Activated T-helper 17 cell treated with anti-CD3 and anti-CD28 coated beads, Interleukin-2, amount 50 U/mL, for 72 hours (primary cell): ENCODE measurements around the gene TTC9B. TPM values are rescaled to one million over a fixed set of nuclear protein-coding genes. Genes with fewer than 3 reads are reported as not detected.
"Not testable (repeated sequence)": the region's sequence is repeated elsewhere in the genome, so short reads cannot be mapped to it uniquely, and the experiment has no call there.

ENCODE experiments used
- ATAC-seq: fragments of 150-1000 bp; cut with Tn5 transposase; replicated peaks from 2 replicates; pipeline ENCODE4 v1.10.0; 2021; ENCODE audit warnings: mild to moderate bottlenecking, moderate library complexity
- H3K27ac Mint-ChIP-seq: one replicate; pipeline ENCODE4 v1.8.0; 2022; ENCODE audit warnings: mixed read lengths
- H3K27me3 Mint-ChIP-seq: one replicate; pipeline ENCODE4 v1.8.0; 2022; ENCODE audit warnings: mixed read lengths
- H3K36me3 Mint-ChIP-seq: one replicate; pipeline ENCODE4 v1.8.0; 2022; ENCODE audit warnings: low read depth, mild to moderate bottlenecking, mixed read lengths
- H3K4me1 Mint-ChIP-seq: one replicate; pipeline ENCODE4 v1.8.0; 2022; ENCODE audit warnings: mixed read lengths
- H3K4me3 Mint-ChIP-seq: one replicate; pipeline ENCODE4 v1.8.0; 2022; ENCODE audit warnings: mild to moderate bottlenecking, mixed read lengths
- H3K9me3 Mint-ChIP-seq: one replicate; pipeline ENCODE4 v1.8.0; 2022; ENCODE audit warnings: mixed read lengths
- total RNA-seq, 2 donors: library from RNA; stranded (reverse); gene quantifications; one replicate each; pipeline ENCODE4 v1.2.3, GENCODE V29; 2022

The TTC9B gene
- total RNA-seq, 2 donors from 2014 or later: 1.1 TPM; not detected in 1

DNA sequence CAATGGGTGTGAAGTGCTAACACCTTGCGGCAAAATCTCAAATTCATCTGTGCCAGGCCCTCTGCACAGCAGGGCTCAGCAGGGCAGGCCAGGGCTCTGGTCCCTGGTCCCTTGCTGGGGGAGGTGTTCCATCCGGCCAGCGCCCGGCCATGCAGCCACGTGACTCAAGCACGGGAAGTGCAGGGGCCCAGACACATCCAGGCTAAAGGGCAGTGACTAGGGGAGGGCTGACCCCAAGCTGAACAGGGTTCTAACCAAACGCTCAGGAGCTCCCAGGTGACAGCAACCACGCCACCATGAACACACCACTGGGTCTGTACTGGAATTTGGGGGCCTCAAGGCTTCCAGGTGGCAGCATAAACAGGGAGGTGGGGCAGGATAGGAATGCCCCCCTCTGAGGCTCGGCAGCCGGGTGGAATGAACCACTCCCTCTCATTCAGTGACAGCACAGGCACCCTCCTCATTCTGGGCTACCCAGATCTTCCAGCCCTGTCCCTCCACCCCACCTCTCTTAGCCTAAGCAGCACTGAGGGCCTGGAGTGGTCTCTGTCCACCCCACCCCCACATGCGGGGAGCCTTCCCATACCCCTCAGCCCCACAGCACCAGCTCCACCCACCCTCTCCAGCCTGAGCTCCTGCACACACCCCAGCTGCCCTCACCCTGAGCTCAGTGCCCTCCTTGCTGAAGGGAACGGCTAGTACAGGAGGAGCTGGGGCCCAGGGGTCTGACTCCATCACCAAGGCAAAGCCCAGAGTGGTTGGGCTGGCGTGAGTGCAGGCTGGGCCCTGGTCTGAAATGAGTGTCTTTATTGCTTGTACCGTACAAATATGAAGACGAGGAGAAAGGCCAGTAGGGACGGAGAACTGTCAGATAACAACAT, 13.6 kb upstream of the TTC9B start:
- peaks cover 8% of the 10 kb centered on the region for H3K4me1 Mint-ChIP-seq
- H3K4me3 Mint-ChIP-seq: no peak overlapping the region
- peaks cover 8% of the 10 kb centered on the region for H3K27me3 Mint-ChIP-seq
- H3K36me3 Mint-ChIP-seq: peaks cover 30% of the 10 kb centered on the region
- no peak for ATAC-seq
- H3K9me3 Mint-ChIP-seq: no peaks in the 10 kb centered on the region
- no peak overlapping the region for H3K27ac Mint-ChIP-seq

DNA sequence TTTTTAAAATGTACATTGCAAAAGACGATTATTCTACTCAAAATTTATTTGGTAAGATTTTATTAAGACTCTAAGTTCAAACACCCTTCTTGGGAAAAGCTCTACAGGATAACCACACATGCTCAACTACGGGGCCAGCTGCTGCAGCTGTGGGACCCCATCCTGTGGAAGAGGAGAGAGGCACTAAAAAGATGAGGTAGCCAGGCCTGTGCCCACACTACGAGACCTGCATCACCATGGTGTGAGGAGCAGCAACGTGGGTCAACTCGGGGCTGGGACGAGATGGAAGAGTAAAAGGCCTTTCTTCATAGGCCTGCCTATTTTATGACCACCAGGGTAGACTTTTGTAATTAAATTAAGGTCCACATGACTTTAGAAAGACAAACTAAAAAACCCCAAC, 12.9 kb upstream of the TTC9B start:
- H3K27ac Mint-ChIP-seq: no peak overlapping the region
- H3K36me3 Mint-ChIP-seq: peaks cover 22% of the 10 kb centered on the region

DNA sequence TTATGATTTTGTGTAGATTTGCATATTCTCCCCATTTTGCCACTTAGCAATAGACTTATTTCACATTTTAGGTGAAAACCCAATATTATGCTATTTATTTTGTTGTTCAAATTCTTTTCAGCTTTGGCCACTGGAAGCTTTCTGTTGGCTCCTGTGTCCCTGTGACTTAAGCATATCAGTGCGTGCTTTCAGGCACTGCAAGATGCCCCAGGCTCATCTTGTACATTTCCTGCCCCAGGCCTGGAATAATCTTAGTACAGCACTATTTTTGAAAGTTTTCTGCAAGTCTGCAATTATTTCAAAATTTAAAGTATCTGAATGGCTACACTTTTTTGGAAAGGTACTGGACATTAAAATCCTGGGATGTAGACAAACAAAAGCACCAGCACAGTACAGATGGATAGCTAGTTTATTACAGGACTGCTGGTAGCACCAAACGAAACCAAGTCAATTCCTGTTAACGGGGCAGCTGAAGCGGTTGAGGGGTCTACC, 11.8 kb upstream of the TTC9B start:
- Mint-ChIP-seq H3K27me3 (peaks cover 22% of the 10 kb centered on the region), H3K4me3 (no peak overlapping the region), H3K4me1 (peaks cover 14% of the 10 kb centered on the region), H3K27ac (no peak overlapping the region), H3K36me3 (peaks cover 12% of the 10 kb centered on the region), H3K9me3 (no peaks in the 10 kb centered on the region)
- ATAC-seq: no peak

More for the DNA sequence above, 12.9 kb upstream of the TTC9B start:
- Mint-ChIP-seq H3K9me3 (no peaks in the 10 kb centered on the region), H3K4me3 (no peak overlapping the region), H3K4me1 (peaks cover 8% of the 10 kb centered on the region), H3K27me3 (peaks cover 11% of the 10 kb centered on the region)
- ATAC-seq: no peak

DNA sequence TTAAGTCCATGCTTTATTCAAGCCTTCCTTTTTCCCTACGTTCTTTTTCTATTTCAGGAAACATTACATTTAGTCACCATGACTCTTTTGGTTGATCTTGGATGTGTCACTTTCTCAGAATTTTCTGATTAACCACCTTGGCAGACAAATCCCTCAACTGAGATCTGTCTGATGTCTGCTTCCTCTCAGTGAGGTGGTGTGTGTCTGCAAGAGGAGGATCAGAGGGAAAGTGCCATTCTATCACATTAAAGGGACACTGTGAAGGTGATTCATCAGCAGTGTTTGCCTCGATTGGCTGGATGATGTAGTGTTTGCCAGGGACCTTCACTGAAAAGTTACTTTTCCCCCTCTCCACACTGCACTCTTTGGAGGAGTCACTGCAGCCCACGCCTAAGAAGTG, 11.3 kb upstream of the TTC9B start:
- peak; percentile 95 for ATAC-seq
- Mint-ChIP-seq H3K4me1 (peaks cover 14% of the 10 kb centered on the region), H3K9me3 (no peaks in the 10 kb centered on the region), H3K36me3 (peaks cover 7% of the 10 kb centered on the region), H3K27ac (peak overlapping the region; percentile 2), H3K4me3 (no peak overlapping the region), H3K27me3 (peaks cover 26% of the 10 kb centered on the region)

DNA sequence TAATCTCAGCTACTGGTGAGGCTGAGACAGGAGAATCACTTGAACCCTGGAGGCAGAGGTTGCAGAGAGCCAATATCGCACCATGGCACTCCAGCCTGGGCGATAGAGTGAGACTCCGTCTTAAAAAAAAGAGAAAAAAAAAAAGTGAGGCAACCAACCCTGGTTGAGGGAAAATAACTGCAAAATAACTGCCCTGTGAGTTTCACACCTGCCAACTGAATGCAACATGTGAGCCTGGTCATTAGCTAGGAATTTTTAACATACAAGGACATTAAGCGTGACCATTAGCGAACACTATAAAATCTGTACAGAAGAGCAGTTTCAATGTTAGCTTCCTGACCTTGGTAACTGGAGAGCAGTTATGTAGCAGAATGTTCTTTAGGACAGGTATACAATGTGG, 10.7 kb upstream of the TTC9B start:
- ATAC-seq: no peak
- Mint-ChIP-seq H3K36me3 (peaks cover under 1% of the 10 kb centered on the region), H3K4me3 (no peak overlapping the region), H3K27me3 (peaks cover 31% of the 10 kb centered on the region), H3K4me1 (peaks cover 14% of the 10 kb centered on the region), H3K9me3 (no peaks in the 10 kb centered on the region), H3K27ac (no peak overlapping the region)

DNA sequence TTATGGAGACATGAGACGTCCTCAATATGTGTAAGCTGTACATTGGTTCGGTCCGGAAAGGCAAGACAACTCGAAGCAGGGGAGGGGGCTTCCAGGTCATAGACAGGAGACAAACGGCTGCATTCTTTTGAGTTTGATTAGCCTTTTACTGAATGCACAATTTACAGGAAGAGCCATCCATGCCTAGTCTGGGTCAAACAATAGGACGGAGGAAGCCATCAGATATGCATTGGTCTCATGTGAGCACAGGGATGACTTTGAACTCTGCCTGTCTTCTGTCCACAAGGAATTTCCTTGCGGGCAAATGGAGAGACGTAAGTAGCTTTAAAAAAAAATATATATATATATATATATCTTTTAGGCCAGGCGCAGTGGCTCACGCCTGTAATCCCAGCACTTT, 10.2 kb upstream of the TTC9B start:
- Mint-ChIP-seq H3K9me3 (no peaks in the 10 kb centered on the region), H3K4me3 (no peak overlapping the region), H3K27me3 (peaks cover 31% of the 10 kb centered on the region), H3K4me1 (peaks cover 14% of the 10 kb centered on the region), H3K36me3 (no peaks in the 10 kb centered on the region), H3K27ac (no peak overlapping the region)
- no peak for ATAC-seq

DNA sequence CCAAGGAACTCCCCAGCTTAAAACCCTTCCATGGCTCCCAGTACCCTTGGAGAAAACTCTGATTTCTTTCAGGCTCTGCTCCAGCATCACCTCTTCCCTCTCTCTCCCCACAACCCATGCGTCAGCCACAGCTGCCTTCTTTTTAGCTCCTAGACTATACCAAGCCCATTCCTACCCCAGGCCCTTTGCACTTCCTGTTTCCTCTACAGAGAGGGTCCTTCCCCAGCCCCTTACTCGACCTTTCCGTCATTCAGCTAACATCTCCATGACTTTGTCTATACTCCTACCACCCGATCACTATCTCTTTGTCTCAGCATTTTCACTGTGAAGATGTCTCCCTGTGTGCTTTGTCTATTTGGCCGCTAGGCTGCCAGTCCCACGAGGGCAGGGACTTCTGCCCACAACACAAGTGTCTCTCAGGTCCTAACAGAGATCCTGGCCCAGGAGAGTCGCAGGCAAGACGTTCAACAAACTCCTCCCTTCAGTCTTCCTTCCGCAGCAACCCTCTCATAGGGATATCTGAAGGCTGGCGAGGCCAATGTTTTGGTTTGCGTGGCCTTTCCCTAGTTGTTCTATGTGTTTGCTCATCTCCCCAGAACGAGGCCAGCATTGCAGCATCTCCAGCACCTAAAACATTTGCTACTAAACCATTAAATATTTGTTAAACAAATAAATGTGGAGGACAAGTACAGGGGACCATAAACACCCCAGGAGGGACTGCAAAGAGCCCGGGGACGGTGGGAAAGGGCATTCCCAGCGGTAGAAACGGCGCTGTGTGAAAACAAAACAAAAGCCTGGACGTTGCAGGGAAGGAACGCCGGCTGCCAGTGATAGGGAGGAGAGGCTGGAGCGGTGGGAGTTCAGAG, 7.5 kb upstream of the TTC9B start:
- H3K36me3 Mint-ChIP-seq: peaks cover 5% of the 10 kb centered on the region
- peak overlapping the region; percentile 2 for H3K4me3 Mint-ChIP-seq
- peaks cover 35% of the 10 kb centered on the region for H3K27me3 Mint-ChIP-seq
- peaks cover 20% of the 10 kb centered on the region for H3K4me1 Mint-ChIP-seq
- no peak overlapping the region for H3K27ac Mint-ChIP-seq
- ATAC-seq: no peak
- H3K9me3 Mint-ChIP-seq: peaks cover 5% of the 10 kb centered on the region

DNA sequence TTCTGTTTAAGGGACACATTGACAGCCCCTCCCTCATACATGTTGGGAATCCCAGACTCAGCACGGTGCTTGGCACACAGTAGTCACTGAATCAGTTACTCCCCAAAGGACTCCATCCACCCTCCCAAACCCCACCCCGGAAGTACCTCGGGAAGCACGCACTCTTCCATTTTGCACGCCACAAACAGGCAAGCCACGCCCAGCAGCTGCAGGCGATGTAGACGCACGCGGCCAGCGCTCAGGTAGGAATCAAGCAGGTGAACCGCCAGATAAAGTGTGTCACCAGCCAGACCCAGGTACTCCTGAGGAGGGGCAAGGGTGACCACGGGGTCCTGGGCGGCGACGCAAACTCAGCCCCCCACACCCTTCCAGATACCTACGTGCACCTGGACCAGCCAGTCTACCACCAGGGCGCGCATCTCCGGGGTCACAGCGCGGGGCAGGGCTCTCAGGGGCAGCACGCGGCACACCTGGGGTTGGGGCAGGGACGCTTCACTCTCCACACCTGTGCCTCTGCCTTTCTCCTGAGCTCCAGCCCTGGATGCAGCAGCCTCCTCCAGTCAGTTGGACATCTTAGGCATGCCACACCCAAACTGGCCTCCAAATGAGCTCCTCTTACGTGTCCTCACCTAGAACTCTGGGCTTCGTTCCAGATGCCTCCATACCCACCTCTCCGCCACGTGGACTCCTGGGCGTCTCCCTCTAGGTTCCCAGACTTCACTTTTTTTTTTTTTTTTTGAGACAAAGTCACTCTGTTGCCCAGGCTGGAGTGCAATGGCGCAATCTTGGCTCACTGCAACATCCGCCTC, 6.4 kb upstream of the TTC9B start:
- no peak overlapping the region for H3K4me3 Mint-ChIP-seq
- no peak overlapping the region for H3K27ac Mint-ChIP-seq
- peaks cover 5% of the 10 kb centered on the region for H3K36me3 Mint-ChIP-seq
- H3K4me1 Mint-ChIP-seq: peaks cover 19% of the 10 kb centered on the region
- no peak for ATAC-seq
- H3K27me3 Mint-ChIP-seq: peaks cover 43% of the 10 kb centered on the region
- peaks cover 5% of the 10 kb centered on the region for H3K9me3 Mint-ChIP-seq

DNA sequence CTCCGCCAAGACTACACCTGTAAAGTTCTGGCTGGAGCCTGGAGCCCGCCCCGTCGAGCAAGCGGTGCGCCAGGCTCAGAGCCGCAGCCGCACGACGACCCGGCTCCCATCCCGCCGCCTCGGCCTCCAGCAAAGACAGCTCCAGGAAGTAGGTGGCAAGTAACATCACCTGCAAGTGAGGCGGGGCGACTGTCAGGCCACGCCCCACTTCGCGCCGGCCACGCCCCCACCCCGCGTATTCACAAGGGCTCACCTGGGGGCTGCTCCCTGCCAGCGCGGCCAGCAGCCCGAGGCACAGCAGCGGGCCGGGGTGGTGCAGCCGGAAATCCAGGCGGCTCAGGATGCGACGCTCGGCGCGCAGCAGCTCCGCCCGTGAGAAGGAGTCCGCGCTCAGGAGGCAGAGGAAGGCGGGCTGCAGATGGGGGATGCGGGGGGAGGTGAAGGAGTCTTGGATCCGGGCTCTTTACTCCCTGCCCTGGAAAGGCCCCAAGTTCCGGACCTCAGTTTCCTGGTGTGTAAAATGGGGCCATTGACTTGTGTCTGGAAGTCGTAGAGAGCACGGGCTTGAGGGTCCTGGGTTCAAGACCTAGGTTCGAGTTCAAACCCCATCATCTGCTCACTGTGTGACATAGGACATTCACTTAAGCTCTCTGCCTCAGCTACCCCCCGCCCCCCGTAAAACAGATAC, 5.1 kb upstream of the TTC9B start:
- no peak for ATAC-seq

DNA sequence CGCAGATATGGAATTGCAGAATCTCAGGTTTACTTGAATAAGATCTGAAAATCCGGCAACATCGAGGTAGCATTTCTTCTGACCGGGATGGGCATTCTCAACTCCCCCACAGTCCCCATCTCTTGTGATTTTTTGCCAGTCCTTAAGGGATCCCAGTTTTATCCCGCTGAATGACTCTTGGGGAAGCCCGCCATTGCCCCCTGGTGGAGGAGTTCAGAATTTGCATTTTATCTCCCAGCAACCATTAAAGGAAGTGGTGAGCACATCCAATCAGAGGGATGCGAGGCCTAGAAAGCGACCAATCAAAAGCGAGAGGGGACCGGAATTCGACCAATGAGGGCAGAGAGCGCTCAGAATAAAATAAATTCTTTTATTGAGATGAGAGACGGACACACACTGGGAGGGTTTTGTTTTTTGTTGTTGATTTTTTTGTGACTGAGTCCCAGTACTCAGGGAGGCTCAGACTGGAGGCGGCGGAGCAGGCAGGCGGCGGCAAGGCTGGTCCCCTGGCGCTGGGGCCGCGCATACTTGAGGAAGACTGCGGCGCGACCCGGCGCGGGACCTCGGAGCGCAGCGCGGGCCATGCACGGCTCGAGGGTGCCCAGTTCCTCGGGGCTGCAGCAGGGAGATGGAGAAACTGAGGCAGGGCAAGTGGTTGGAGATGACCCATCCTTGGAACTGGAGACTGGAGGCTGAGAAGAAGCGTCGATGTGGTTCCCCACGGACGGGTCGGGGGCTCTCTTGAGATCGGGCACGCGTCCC, 3.9 kb upstream of the TTC9B start:
- H3K27me3 Mint-ChIP-seq: peaks cover 50% of the 10 kb centered on the region
- peaks cover 5% of the 10 kb centered on the region for H3K9me3 Mint-ChIP-seq
- H3K27ac Mint-ChIP-seq: peak overlapping the region; percentile 71
- peak overlapping the region; percentile 15 for H3K4me3 Mint-ChIP-seq
- peaks cover 5% of the 10 kb centered on the region for H3K36me3 Mint-ChIP-seq
- H3K4me1 Mint-ChIP-seq: peaks cover 12% of the 10 kb centered on the region
- ATAC-seq: peak; percentile 81

More for the DNA sequence above, 5.1 kb upstream of the TTC9B start:
- no peak overlapping the region for H3K4me3 Mint-ChIP-seq
- no peak overlapping the region for H3K27ac Mint-ChIP-seq
- H3K9me3 Mint-ChIP-seq: peaks cover 5% of the 10 kb centered on the region
- H3K4me1 Mint-ChIP-seq: peaks cover 12% of the 10 kb centered on the region
- H3K36me3 Mint-ChIP-seq: peaks cover 5% of the 10 kb centered on the region
- H3K27me3 Mint-ChIP-seq: peaks cover 56% of the 10 kb centered on the region

DNA sequence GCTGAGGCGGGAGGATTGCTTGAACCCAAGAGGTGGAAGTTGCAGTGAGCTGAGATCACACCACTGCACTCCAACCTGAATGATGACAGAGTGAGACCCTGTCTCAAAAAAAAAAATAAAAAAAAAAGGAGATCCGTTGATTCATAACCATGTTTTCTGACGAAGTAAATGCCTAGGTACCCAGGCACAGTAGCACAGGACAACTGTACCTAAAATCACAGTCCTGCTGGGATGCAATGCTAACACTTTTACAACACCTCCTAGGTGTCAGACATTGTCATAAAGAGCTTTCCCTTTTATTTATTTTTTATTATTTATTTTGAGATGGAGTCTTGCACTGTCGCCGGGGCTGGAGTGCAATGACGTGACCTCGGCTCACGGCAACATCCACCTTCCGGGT, 2.5 kb upstream of the TTC9B start:
- Mint-ChIP-seq H3K4me1 (peaks cover 15% of the 10 kb centered on the region), H3K36me3 (peaks cover 5% of the 10 kb centered on the region), H3K27ac (no peak overlapping the region), H3K9me3 (peaks cover 5% of the 10 kb centered on the region), H3K4me3 (no peak overlapping the region), H3K27me3 (peaks cover 49% of the 10 kb centered on the region)
- ATAC-seq: no peak

DNA sequence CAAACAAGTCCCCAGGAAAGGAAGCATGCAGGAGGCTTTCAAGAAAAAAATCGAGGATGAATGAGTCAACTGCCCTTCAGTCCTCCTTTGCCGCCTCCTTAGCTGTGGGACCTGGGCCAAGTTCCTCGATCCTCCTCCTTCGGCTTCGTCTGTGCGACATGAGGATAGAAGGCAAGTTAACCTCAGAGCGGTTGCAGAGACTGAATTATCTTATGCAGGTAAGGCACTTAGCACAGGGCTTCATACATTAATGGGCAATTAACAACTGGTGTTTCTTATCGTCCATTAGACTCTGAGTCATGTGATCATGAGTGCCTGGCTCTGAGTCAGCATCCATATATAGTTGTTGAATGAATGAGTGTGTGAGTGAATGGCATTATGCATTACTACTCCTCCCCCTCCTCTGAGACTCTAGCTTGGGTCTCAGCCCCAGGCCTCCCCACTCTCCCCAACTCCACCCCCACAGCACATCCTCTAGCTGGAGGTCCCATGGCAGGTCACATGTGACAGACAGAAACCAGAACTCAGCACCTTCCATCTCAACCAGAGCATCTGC, 1.6 kb upstream of the TTC9B start:
- Mint-ChIP-seq H3K27ac (no peak overlapping the region), H3K36me3 (peaks cover 5% of the 10 kb centered on the region), H3K27me3 (peaks cover 40% of the 10 kb centered on the region), H3K9me3 (peaks cover 5% of the 10 kb centered on the region), H3K4me1 (peaks cover 11% of the 10 kb centered on the region), H3K4me3 (no peak overlapping the region)
- peak; percentile 58 for ATAC-seq

DNA sequence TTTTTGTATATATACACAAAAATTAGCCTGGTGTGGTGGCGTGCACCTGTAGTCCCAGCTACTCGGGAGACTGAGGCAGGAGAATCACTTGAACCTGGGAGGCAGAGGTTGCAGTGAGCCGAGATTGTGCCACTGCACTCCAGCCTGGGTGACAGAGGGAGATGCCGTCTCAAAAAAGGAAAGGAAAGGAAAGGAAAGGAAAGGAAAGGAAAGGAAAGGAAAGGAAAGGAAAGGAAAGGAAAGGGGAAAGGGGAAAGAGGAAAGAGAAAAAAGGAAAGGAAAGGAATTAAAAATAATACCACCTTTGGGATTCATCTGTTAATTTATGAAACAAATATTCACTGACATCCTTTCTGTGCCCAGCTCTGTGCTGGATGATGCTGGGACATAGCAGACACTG, 845 bp upstream of the TTC9B start:
- not testable (repeated sequence) for H3K4me3 Mint-ChIP-seq, H3K36me3 Mint-ChIP-seq, ATAC-seq, H3K9me3 Mint-ChIP-seq, H3K27ac Mint-ChIP-seq
- H3K4me1 Mint-ChIP-seq: peaks cover 11% of the 10 kb centered on the region
- H3K27me3 Mint-ChIP-seq: peaks cover 34% of the 10 kb centered on the region
